RWPE2 (cell line): ENCODE results near the gene PLXNB3.

ENCODE experiments used
- ATAC-seq: fragments of 200-7000 bp; cut with Tn5 transposase; 3 replicates; pipeline ENCODE4 v1.9.1; 2021; ENCODE audit warnings: low read depth
- DNase-seq: peaks from one replicate; pipeline ENCODE4 v3.0.0-alpha.2; 2020; ENCODE audit warnings: low spot score
- H3K27ac ChIP-seq: fragments of 450-650 bp; 2 replicates; pipeline ENCODE4 v1.5.1; 2017; ENCODE audit warnings: mild to moderate bottlenecking; ENCODE audit not compliant: poor library complexity, severe bottlenecking
- H3K27me3 ChIP-seq: fragments of 250-450 bp; sonication (Bioruptor Pico); 2 replicates; pipeline ENCODE4 v1.5.1; 2021; ENCODE audit warnings: mild to moderate bottlenecking, moderate library complexity; ENCODE audit not compliant: insufficient read depth, poor library complexity, severe bottlenecking
- H3K36me3 ChIP-seq: fragments of 250-450 bp; sonication (Bioruptor Pico); 2 replicates; pipeline ENCODE4 v1.5.1; 2020; ENCODE audit warnings: low read depth, mild to moderate bottlenecking, moderate library complexity
- H3K4me1 ChIP-seq: fragments of 250-450 bp; sonication (Bioruptor Pico); 2 replicates; pipeline ENCODE4 v1.5.1; 2021; ENCODE audit warnings: mild to moderate bottlenecking, moderate library complexity; ENCODE audit not compliant: insufficient read depth, poor library complexity, severe bottlenecking
- H3K4me3 ChIP-seq: fragments of 250-450 bp; sonication (Bioruptor Pico); 2 replicates; pipeline ENCODE4 v1.5.1; 2021; ENCODE audit warnings: mild to moderate bottlenecking, moderate library complexity; ENCODE audit not compliant: severe bottlenecking
- H3K9me3 ChIP-seq: fragments of 250-450 bp; sonication (Bioruptor Pico); 2 replicates; pipeline ENCODE4 v1.5.1; 2021; ENCODE audit warnings: mild to moderate bottlenecking, moderate library complexity; ENCODE audit not compliant: severe bottlenecking
- TF ChIP-seq, protein P1 (sequence below): fragments of 450-650 bp; IDR thresholded peaks from one replicate; pipeline ENCODE4 v1.5.1; 2017; ENCODE audit warnings: mild to moderate bottlenecking, moderate library complexity; ENCODE audit not compliant: poor library complexity, severe bottlenecking

Gene PLXNB3

GRCh38 chrX:153763989-153764755 lies at the start of gene PLXNB3:
Gene PLXNB3, plus strand, starts transcription at chrX:153764249. Its CDS starts 1,287 bp downstream, at chrX:153765536.
- Histone ChIP-seq H3K27me3 (no peaks in the 10 kb centered on the region), H3K27ac (peak within 1 kb of the TSS; percentile 75), H3K4me1 (no peaks in the 10 kb centered on the region), H3K4me3 (peak within 1 kb of the TSS; percentile 31), H3K9me3 (no peaks in the 10 kb centered on the region), H3K36me3 (no peaks in the 10 kb centered on the region)
- TF ChIP-seq, protein P1, sequence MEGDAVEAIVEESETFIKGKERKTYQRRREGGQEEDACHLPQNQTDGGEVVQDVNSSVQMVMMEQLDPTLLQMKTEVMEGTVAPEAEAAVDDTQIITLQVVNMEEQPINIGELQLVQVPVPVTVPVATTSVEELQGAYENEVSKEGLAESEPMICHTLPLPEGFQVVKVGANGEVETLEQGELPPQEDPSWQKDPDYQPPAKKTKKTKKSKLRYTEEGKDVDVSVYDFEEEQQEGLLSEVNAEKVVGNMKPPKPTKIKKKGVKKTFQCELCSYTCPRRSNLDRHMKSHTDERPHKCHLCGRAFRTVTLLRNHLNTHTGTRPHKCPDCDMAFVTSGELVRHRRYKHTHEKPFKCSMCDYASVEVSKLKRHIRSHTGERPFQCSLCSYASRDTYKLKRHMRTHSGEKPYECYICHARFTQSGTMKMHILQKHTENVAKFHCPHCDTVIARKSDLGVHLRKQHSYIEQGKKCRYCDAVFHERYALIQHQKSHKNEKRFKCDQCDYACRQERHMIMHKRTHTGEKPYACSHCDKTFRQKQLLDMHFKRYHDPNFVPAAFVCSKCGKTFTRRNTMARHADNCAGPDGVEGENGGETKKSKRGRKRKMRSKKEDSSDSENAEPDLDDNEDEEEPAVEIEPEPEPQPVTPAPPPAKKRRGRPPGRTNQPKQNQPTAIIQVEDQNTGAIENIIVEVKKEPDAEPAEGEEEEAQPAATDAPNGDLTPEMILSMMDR, result peak; percentile 82
- peak; percentile 87 for DNase-seq
- peak; percentile 83 for ATAC-seq

- Histone ChIP-seq H3K36me3 (peaks cover 56% of the 10 kb centered on the region), H3K9me3 (no peaks in the 10 kb centered on the region), H3K4me3 (no peak overlapping the region), H3K27ac (no peak overlapping the region), H3K4me1 (no peaks in the 10 kb centered on the region), H3K27me3 (no peaks in the 10 kb centered on the region)
- no peak for ATAC-seq
- DNase-seq, result no peak
- TF ChIP-seq, protein P1, result no peak
Measured at GRCh38 chrX:153714256-153714655, 49.8 kb upstream of the PLXNB3 start.

DNA sequence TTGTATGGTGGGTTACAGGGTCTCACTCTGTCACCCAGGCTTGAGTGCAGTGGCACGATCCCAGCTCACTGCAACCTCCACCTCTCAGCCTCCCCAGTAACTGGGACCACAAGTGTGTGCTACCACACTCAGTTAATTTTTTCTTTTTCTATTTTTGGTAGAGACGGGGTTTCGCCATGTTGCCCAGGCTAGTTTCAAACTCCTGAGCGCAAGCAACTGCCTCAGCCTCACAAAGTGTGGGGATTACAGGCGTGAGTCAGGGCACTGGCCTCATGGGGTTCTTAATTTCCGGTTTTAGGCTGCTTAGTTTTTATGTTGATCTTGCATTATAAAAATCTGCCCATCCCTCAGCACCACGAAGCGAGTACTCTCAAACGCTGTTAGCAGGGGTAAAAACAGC lies 46.6 kb upstream of the PLXNB3 start:
- H3K4me3 ChIP-seq, result no peak overlapping the region
- no peaks in the 10 kb centered on the region for H3K27me3 ChIP-seq
- no peaks in the 10 kb centered on the region for H3K4me1 ChIP-seq
- peaks cover 82% of the 10 kb centered on the region for H3K36me3 ChIP-seq
- no peak overlapping the region for H3K27ac ChIP-seq
- ATAC-seq (no peak), DNase-seq (no peak)
- no peaks in the 10 kb centered on the region for H3K9me3 ChIP-seq
- TF ChIP-seq, protein P1, result no peak

DNA sequence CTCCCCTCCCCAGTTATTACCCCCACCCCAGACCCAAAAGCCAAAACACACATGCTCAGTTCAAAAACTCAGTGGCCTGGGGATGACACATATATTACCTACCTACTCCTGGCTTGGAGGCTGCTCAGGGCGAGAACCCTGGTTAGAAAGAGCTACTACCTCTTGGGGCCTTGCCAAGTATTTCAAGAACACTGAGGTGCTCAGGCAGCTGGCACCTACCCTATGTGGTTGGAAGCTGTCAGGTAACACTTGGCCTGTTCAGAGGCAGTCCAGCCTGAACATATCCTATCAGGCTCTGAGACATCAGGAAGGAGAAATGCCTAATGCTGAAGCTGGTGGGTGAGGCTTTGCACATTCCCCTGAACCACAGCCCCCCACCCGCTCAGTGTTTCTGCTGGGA lies 44.8 kb upstream of the PLXNB3 start:
- H3K4me3 ChIP-seq, result no peak overlapping the region
- ATAC-seq (no peak), DNase-seq (no peak)
- H3K9me3 ChIP-seq, result no peaks in the 10 kb centered on the region
- H3K27ac ChIP-seq, result no peak overlapping the region
- H3K4me1 ChIP-seq, result no peaks in the 10 kb centered on the region
- TF ChIP-seq, protein P1, result no peak
- H3K36me3 ChIP-seq, result peaks cover 73% of the 10 kb centered on the region
- H3K27me3 ChIP-seq, result no peaks in the 10 kb centered on the region

GRCh38 chrX:153719701-153720100 lies 44.3 kb upstream of the PLXNB3 start:
- ATAC-seq, result no peak
- TF ChIP-seq, protein P1, result no peak
- no peak overlapping the region for H3K27ac ChIP-seq
- peaks cover 68% of the 10 kb centered on the region for H3K36me3 ChIP-seq
- no peaks in the 10 kb centered on the region for H3K9me3 ChIP-seq
- H3K4me1 ChIP-seq, result no peaks in the 10 kb centered on the region
- no peak overlapping the region for H3K4me3 ChIP-seq
- DNase-seq, result no peak
- no peaks in the 10 kb centered on the region for H3K27me3 ChIP-seq
